ENCODE measurements around the gene CDH15.
"Not testable (repeated sequence)": the region's sequence is repeated elsewhere in the genome, so short reads cannot be mapped to it uniquely, and the experiment has no call there.

Gene CDH15

DNA sequence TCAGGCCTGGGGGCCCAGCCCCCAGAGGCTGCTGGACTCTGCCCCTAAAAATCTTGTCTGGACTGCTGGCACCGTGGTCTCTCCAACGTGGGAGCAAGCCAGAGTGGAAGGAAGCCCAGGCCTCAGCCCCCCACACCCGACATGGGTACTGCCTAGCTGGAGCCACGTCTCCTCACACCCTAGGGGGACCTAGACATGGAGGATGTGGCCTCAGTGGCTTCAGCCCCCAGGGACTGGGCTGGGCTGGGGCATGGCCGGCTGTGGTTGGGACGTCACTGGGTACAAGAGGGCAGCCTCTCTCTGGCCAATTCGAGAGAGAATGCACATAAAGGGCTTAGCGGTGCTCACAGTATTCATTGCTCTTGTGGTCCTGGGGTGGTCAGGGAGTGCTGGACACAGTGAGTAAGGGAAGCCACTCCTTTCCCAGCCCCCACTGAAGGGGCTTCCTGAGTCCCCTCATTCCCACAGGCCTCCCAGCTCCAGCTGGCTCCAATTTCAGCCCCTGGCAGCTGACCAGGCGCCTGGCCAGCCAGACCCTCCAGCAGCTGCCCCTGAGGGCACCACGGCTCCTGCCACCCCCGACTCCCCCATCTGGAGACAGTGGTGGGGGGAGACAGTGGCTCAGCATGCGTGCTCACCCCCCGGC, 1.1 kb downstream of the CDH15 start:
- no peak for DNase-seq (ENCODE audit: low read depth)

- no peak for DNase-seq (ENCODE audit: low read depth)
These were observed 1.8 kb downstream of the CDH15 start for GRCh38 chr16:89173174-89173921.

DNA sequence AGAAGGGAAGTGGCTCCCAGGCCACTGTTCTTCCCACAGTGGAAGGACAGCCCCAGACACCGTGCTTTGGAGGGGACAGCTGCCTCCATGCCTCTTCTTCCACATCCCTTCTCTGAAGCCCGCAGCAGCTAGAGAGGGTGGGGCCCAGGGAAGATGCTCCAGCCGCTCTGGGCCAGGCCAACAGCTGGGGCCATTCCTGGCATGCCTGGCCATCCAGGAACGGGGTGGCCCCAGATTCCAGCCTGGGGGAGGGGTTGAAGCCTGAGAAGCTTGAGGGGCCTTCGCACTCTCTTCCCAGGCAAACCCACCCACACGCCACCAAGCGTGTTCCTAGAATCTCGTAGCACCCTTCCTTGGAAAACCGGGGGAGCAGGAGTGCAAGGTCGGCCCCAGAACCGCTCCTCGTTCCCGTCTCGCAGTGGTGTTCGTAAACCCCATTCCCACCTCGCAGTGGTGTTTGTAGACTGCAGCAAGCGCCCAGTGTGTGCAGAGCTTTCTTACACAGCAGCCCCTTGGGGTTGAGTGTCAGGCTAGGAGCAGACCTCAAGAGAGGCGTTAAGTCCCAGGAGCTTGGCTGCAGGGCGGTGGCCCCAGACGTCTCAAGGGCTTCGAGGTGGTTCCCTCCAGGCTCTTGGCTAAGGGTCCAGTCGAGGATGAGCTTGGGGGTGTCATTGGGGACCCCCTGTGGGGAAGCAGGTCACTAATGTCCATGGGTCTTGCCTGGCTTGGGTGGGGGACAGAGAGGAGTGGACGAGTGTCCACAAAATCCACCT, 2.7 kb downstream of the CDH15 start:
- DNase-seq (ENCODE audit: low read depth): no peak

DNA sequence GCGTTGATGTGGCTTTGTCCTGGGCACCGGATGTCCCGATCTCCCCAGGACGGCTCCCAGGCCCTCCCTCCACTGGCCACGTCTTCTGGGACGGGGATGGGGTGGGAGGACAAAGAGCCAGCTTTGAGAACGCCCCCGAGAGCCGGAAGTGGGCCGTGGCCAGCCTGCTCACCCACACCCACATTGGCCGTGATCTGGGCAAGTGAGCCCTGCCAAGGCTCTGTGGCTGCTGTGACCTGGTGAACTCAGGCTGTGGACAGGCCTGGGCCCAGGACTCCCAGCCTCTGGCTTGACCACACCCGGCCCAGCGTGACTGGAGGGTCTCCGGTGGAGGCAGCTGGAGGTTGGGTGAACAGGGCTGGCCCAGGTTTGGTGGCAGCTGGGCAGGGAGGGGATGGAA, 3.3 kb downstream of the CDH15 start:
- DNase-seq (ENCODE audit: low read depth): no peak

GRCh38 chr16:89175280-89176146, 4.0 kb downstream of the CDH15 start:
- DNase-seq (ENCODE audit: low read depth): no peak

GRCh38 chr16:89176147-89176690, 4.7 kb downstream of the CDH15 start:
- DNase-seq (ENCODE audit: low read depth): no peak

DNA sequence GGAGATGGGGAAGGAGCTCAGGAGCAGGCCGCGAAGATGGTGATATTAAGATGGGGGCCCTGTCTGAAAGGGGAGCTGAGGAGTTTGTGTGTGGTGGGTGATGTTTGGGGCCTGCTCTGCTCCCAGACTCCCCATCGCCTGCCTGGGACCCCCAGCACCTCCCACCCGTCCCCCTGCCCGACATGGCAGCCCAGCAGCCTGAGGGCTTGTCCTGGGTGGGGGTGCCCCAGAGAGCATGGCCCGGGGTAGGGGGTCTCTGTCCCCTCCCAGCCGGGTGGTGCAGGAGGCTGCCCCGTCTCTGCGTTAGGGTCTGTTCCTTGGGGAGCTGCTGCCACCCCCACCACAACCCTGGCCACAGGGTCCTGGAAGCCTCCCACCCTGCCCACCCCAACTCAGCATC, 5.2 kb downstream of the CDH15 start:
- no peak for DNase-seq (ENCODE audit: low read depth)

DNA sequence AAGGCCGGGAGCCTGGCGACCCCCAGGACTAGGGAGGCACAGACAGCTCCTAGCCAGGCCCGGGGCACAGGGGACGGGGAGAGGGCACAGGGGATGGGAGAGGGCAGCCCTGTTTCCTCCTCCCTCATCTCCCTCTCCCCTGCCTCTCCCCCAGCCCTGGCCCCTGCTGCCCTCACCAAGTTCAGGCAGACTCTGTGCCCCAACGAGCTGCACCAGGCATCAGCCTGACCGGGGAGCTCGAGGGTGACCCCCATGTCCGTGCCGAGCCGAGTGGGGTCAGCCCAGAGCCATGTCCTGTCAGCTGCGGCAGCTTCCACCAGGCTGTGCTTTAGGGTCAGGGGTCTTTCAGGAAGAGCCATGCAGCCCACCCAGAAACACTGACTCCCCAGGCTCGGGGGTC, 6.0 kb downstream of the CDH15 start:
- no peak for DNase-seq (ENCODE audit: low read depth)

- no peak for DNase-seq (ENCODE audit: low read depth)
These were observed 7.1 kb downstream of the CDH15 start for GRCh38 chr16:89178453-89179147.

DNA sequence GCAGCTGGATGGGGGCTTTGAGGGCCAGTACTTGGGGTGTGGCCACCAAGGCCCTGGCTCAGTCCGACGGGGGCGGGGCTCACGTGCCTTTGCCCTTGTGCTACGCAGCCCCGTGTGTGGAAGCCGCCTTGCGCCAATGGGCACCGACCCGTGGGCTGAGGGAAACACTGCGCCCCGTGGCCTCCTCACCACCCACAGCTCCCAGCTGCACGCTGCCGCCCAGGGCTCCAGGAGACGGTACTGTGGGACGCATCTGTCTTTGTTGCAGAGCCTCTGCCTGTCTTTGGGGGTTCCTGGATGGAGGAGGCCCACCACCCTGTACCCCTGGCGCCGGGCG, 7.6 kb downstream of the CDH15 start:
- no peak for DNase-seq (ENCODE audit: low read depth)

DNA sequence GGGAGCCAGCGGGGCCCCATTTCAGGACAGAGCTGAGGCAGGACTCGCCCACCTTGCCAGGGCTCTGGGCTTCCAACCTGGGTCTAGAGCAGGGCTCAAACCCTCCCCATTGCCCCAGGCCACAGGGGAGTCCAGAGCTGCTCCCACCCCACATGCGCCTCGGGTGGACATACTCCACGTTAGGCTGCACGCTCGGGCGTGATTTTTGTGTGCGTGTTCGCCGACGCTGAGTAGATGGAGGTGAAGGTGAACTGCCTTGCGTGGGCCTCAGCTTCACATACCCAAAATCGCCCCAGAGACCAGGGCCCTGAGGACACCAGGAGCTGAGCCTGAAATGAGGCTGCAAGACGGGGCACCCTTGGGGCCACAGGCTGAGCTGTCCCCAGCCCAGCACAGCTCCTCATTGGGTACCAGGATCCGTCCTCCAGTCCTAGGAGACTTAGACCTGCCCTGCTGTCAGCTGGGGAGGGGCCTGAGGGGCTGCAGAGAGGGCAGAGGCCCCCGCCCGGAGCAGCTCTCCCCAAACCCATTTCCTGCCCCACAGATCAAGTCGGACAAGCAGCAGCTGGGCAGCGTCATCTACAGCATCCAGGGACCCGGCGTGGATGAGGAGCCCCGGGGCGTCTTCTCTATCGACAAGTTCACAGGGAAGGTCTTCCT, 8.2 kb downstream of the CDH15 start:
- no peak for DNase-seq (ENCODE audit: low read depth)

GRCh38 chr16:89183463-89183862, 11.9 kb downstream of the CDH15 start:
- DNase-seq (ENCODE audit: low read depth): no peak

GRCh38 chr16:89183975-89184676, 12.6 kb downstream of the CDH15 start:
- DNase-seq (ENCODE audit: low read depth): no peak

DNA sequence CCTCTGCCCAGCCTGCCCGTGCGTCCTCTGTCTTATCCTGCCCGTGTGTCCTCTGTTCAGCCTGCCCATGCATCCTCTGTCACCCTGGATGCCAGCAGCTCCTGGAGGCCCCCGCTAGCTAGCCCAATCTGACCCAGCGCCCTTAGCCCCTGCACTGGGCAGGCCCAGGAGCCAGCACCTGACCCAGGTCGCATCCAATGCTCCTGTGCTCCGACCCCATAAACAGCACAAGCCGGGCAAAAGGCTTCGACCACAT, 13.1 kb downstream of the CDH15 start:
- no peak for DNase-seq (ENCODE audit: low read depth)

DNA sequence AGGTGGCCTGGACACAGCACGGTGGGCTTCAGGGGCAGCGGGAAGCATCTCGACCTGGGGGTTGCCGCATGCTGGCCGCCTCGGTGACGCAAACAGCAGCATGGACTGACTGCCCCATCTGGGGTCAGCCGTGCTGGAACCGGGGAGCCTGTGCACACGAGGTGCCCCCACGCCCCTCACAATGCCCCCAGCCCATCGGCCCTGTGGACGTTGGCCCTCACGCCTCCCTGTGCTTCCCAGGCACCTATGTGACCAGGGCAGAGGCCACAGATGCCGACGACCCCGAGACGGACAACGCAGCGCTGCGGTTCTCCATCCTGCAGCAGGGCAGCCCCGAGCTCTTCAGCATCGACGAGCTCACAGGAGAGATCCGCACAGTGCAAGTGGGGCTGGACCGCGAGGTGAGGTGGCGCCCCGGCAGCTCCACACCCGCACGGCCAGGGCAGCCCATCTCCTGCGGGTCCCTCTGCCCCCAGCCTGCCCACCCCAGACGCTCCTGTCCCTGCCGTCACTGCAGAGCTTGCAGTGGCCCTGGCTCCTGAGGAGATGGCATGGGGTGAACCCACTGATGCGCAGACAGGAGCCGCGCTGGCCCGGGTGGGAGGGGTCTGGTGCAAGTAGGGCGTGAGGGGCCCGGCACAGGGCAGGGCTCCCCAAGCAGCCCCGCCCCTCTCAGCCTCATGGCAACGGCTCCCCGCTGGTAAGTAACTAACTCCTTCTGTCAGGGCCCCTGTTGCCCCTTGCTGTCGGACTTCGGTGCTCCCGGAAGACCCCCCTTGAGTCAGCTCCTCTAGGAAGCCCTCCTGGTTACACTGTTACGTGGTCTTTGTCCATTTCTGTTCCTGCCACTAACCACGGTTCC, 13.6 kb downstream of the CDH15 start:
- no peak for DNase-seq (ENCODE audit: low read depth)

DNA sequence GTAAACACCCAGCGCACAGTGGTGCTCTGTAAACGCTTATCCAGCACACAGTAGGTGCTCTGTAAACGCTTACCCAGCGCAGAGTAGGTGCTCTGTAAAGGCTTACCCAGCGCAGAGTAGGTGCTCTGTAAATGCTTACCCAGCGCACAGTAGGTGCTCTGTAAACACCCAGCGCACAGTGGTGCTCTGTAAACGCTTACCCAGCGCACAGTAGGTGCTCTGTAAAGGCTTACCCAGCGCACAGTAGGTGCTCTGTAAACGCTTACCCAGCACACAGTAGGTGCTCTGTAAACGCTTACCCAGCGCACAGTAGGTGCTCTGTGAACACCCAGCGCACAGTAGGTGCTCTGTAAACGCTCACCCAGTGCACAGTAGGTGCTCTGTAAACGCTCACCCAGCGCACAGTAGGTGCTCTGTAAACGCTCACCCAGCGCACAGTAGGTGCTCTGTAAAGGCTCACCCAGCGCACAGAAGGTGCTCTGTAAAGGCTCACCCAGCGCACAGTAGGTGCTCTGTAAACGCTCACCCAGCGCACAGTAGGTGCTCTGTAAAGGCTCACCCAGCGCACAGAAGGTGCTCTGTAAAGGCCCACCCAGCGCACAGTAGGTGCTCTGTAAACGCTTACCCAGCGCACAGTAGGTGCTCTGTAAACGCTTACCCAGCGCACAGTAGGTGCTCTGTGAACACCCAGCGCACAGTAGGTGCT, 14.5 kb downstream of the CDH15 start:
- not testable (repeated sequence) for DNase-seq (ENCODE audit: low read depth)

DNA sequence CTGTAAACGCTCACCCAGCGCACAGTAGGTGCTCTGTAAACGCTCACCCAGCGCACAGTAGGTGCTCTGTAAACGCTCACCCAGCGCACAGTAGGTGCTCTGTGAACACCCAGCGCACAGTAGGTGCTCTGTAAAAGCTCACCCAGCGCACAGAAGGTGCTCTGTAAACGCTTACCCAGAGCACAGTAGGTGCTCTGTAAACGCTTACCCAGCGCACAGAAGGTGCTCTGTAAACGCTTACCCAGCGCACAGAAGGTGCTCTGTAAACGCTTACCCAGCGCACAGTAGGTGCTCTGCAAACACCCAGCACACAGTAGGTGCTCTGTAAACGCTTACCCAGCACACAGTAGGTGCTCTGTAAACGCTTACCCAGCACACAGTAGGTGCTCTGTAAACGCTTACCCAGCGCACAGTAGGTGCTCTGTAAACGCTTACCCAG, 15.1 kb downstream of the CDH15 start:
- not testable (repeated sequence) for DNase-seq (ENCODE audit: low read depth)

DNA sequence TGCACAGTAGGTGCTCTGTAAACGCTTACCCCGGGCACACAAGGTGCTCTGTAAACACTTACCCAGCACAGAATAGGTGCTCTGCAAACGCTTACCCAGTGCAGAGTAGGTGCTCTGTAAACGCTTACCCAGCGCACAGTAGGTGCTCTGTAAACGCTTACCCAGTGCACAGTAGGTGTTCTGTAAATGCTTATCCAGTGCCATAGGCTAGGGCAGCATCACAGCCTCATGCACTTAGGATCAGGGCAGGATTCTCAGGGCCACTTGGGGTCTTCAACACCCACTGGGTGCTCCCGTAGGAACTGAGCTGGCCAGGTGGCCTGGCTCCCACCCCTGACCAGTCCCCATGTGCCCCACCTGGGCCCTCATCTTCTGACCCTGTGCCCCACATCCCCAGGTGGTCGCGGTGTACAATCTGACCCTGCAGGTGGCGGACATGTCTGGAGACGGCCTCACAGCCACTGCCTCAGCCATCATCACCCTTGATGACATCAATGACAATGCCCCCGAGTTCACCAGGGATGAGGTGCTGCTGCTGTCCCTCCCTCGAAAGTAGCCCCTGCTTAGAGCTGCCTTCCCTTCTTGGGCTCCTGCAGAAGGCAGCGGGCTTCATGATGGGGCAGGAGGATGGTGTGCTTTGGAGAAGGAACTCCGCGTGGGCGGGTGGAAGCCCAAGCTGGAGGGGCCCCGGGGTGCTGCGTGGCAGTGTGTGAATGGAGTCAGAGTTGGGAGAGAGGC, 15.7 kb downstream of the CDH15 start:
- no peak for DNase-seq (ENCODE audit: low read depth)
